ENCODE measurements around the gene CCDC8.

Gene CCDC8

DNA sequence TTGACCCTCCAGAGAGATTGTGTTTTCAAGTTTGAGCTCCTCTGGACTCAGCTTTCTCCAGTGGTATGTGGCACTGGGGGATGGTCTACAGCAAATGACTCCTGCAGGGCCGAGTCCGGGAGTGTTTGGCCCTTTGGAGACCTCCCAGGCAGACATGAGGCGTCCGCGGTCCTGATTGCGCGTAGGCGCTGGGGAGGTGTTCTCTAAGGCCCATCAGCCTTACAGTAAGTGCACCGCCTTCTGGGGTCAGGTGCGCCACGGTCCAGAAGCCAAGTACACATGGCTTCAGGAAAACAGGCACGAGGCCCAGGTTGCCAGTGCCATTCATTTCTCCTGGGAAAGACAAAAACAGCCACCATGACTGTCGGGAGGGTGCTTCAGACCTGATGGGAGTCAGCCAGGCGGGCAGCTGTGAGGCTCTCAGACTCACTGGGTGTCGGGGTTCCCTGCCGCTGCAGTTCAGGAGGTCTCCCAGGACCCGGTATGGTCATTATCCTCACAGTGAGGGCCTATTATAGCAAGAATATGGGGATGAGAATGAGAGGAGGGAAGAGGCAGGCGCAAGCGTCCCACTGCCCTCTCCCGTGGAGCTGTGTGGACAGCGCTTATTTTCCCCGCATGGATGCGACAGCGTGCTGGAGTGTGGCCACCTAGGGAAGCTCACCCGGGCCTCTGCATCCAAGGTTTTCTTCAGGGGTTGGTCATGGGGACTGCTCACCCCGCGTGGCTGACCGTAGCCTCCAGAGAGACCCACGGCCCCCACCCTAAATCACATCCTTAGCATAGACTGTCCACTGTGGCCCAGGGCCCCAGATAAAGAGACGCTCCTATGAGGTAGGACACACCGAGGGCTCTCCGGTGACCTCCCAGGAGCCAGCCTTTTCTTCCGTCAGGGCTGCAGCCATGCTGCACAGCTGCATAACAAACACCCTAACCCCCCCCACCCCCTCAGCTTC is 21.8 kb downstream of the CCDC8 start:
- Histone ChIP-seq H3K36me3 (ENCODE audit: control insufficient read depth in 1 of 2, insufficient read depth in 2 of 2, low read length in 2 of 2) (peaks cover 23 to 50% of the 10 kb centered on the region in 2 donors), H3K9ac (ENCODE audit: low read depth in 1 of 2, low read length in 2 of 2) (no peak overlapping the region), H3K4me1 (ENCODE audit: control insufficient read depth in 1 of 2, insufficient read depth in 2 of 2, low read length in 2 of 2) (peaks cover 0 to 3% of the 10 kb centered on the region in 2 donors), H3K27ac (ENCODE audit: low read depth, low read length) (no peak overlapping the region), H3K4me3 (ENCODE audit: low read depth in 1 of 2, low read length in 2 of 2) (no peak overlapping the region), H3K27me3 (ENCODE audit: control insufficient read depth in 1 of 2, insufficient read depth in 2 of 2, low read length in 2 of 2) (no peaks in the 10 kb centered on the region), H3K9me3 (ENCODE audit: control insufficient read depth in 1 of 2, low read length in 2 of 2) (no peaks in the 10 kb centered on the region)

DNA sequence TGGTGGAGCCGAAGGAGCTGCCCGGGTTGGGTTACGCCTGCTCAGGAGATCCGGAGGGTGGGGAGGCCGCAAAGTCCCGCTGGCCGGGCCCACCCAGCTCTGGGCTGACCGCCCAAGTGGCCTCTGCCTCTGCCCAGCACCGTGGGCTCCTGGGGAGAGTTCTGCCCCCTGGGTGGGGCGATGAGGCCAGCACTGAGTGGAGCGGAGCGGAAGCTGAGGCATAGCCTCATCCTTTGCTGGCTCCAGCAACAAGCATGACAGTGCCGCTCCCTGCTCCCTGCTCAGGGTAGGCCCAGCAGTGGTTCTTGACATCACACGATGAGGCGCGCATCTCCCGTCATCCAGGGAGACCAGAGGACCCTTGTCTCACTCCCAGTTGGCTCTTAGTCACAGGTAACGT is 22.5 kb downstream of the CCDC8 start:
- Histone ChIP-seq H3K4me1 (ENCODE audit: control insufficient read depth in 1 of 2, insufficient read depth in 2 of 2, low read length in 2 of 2) (peaks cover 0 to 3% of the 10 kb centered on the region in 2 donors), H3K4me3 (ENCODE audit: low read depth in 1 of 2, low read length in 2 of 2) (no peak overlapping the region), H3K27me3 (ENCODE audit: control insufficient read depth in 1 of 2, insufficient read depth in 2 of 2, low read length in 2 of 2) (no peaks in the 10 kb centered on the region), H3K9me3 (ENCODE audit: control insufficient read depth in 1 of 2, low read length in 2 of 2) (no peaks in the 10 kb centered on the region), H3K27ac (ENCODE audit: low read depth, low read length) (no peak overlapping the region), H3K9ac (ENCODE audit: low read depth in 1 of 2, low read length in 2 of 2) (no peak overlapping the region), H3K36me3 (ENCODE audit: control insufficient read depth in 1 of 2, insufficient read depth in 2 of 2, low read length in 2 of 2) (peaks cover 23 to 55% of the 10 kb centered on the region in 2 donors)

DNA sequence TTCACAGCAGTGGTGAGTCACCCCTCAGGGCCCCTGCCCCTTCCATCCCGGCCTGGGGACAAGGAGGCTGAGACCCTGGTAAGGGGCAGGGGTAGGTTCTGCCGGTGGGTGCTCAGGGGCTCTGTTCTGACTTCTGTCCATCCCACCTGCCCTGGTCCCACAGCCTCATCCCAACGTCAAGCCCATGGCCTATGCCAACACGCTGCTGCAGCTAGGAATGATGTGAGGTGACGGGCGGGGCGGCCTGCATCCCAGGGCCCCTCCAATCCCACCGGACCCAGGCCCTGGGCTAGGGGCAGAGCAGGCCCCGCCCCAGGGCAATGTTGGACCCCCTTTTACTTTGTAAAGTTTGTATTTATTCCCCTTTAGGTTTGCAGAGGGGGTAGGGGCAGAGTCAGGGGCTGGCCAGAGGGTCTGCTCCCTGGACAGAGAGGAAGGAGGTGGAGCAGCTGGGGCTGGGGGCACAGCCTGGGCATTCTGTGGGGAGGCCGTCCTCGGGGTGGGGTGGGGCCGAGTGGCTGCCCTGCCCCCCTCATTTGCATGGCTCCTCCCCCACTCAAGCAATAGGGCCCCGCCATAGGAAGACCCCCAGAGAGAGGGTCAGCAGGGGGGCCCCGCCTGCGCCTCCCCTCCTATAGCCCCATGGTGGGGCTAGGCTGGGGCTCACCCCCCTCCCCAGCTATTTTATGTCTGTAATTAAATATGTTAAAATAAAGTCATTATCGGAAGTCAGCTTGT is 23.1 kb downstream of the CCDC8 start:
- peaks cover 23 to 56% of the 10 kb centered on the region in 2 donors for H3K36me3 ChIP-seq (ENCODE audit: control insufficient read depth in 1 of 2, insufficient read depth in 2 of 2, low read length in 2 of 2)
- no peaks in the 10 kb centered on the region for H3K27me3 ChIP-seq (ENCODE audit: control insufficient read depth in 1 of 2, insufficient read depth in 2 of 2, low read length in 2 of 2)
- H3K4me1 ChIP-seq (ENCODE audit: control insufficient read depth in 1 of 2, insufficient read depth in 2 of 2, low read length in 2 of 2): peaks cover 0 to 3% of the 10 kb centered on the region in 2 donors
- no peak overlapping the region for H3K27ac ChIP-seq (ENCODE audit: low read depth, low read length)
- H3K9ac ChIP-seq (ENCODE audit: low read depth in 1 of 2, low read length in 2 of 2): no peak overlapping the region
- no peak overlapping the region for H3K4me3 ChIP-seq (ENCODE audit: low read depth in 1 of 2, low read length in 2 of 2)
- no peaks in the 10 kb centered on the region for H3K9me3 ChIP-seq (ENCODE audit: control insufficient read depth in 1 of 2, low read length in 2 of 2)

DNA sequence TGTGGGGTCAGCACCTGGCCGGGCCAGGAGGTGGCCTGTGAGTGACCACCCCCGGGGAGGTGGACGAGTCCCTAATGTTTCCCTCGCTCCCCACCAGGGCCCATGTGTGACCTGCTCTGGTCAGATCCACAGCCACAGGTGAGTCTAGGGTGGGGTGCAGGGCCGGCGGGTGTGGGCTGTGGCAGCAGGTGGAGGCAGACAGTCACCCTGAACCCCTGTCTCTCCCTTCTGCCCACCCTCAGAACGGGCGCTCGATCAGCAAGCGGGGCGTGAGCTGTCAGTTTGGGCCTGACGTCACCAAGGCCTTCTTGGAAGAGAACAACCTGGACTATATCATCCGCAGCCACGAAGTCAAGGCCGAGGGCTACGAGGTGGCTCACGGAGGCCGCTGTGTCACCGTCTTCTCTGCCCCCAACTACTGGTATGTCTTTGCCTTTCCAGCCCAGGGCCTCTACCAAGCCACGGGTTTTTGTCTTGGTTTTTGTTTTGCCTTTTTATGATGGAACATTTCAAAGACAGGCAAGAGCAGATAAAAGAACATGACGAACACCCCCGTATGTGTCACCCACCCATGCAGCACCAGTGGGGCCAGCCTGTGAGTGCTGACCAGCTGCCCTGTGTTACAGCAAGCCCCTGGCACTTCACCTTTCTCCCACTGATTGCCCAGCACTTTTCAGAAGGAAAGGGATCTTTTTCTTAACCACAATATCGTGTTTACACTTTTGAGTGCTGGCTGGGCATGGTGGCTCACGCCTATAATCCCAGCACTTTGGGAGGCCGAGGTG is 24.9 kb downstream of the CCDC8 start:
- H3K36me3 ChIP-seq (ENCODE audit: control insufficient read depth in 1 of 2, insufficient read depth in 2 of 2, low read length in 2 of 2): peaks cover 36 to 70% of the 10 kb centered on the region in 2 donors

DNA sequence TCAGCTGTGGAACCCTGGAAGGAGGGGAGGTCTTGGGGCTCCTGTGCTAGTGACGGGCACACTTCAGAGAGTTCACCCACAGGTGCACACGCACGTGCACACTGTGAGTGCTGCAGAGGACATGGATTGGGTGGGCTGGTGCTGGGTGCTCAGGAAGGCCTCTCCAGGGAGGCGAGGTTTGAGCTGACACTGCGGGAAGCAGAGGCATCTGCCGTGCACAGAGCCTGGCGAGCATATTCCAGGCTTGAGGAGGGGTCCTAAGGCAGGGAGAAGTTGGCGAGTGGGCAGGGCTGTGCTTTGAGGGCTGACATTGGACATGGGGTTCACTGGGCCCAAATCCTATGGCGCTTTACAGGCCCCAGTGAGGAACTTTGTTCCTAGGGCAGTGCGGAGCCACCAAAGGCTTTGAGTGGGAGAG is 25.6 kb downstream of the CCDC8 start:
- Histone ChIP-seq H3K9me3 (ENCODE audit: control insufficient read depth in 1 of 2, low read length in 2 of 2) (no peaks in the 10 kb centered on the region), H3K36me3 (ENCODE audit: control insufficient read depth in 1 of 2, insufficient read depth in 2 of 2, low read length in 2 of 2) (peaks cover 39 to 76% of the 10 kb centered on the region in 2 donors)

More for the DNA sequence above, 24.9 kb downstream of the CCDC8 start:
- no peaks in the 10 kb centered on the region for H3K9me3 ChIP-seq (ENCODE audit: control insufficient read depth in 1 of 2, low read length in 2 of 2)
- H3K4me1 ChIP-seq (ENCODE audit: control insufficient read depth in 1 of 2, insufficient read depth in 2 of 2, low read length in 2 of 2): peaks cover 0 to 3% of the 10 kb centered on the region in 2 donors
- H3K4me3 ChIP-seq (ENCODE audit: low read depth in 1 of 2, low read length in 2 of 2): no peak overlapping the region
- no peak overlapping the region for H3K27ac ChIP-seq (ENCODE audit: low read depth, low read length)
- H3K9ac ChIP-seq (ENCODE audit: low read depth in 1 of 2, low read length in 2 of 2): no peak overlapping the region
- no peaks in the 10 kb centered on the region for H3K27me3 ChIP-seq (ENCODE audit: control insufficient read depth in 1 of 2, insufficient read depth in 2 of 2, low read length in 2 of 2)

DNA sequence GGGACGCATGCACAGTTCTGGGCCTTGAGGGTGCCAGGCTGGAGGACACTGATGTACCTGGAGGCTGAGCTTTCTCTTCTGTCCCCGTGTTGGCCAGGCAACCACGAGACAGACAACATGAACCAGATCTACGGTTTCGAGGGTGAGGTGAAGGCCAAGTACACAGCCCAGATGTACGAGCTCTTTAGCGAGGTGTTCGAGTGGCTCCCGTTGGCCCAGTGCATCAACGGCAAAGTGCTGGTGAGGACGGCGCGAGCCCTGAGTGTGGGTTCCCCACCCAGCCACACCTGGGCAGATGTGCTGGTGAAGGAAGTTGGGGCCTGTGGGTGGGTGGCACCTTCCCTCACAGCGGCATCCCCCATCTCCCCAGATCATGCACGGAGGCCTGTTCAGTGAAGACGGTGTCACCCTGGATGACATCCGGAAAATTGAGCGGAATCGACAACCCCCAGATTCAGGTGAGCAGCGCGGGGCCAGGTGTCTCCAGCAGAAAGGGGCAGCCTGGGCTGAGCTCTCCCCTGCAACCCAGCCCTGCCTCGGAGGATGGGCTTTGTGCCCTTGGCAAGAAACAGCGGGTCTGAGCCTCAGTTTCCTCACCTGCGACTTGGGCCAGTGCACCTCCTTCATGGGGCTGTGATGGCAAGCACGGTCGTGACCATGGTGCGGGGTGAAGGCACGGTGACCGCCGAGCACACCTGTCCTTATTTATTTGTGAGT is 26.2 kb downstream of the CCDC8 start:
- no peak overlapping the region for H3K27ac ChIP-seq (ENCODE audit: low read depth, low read length)
- peaks cover 0 to under 1% of the 10 kb centered on the region in 2 donors for H3K4me1 ChIP-seq (ENCODE audit: control insufficient read depth in 1 of 2, insufficient read depth in 2 of 2, low read length in 2 of 2)
- no peaks in the 10 kb centered on the region for H3K9me3 ChIP-seq (ENCODE audit: control insufficient read depth in 1 of 2, low read length in 2 of 2)
- H3K36me3 ChIP-seq (ENCODE audit: control insufficient read depth in 1 of 2, insufficient read depth in 2 of 2, low read length in 2 of 2): peaks cover 42 to 81% of the 10 kb centered on the region in 2 donors
- no peak overlapping the region for H3K9ac ChIP-seq (ENCODE audit: low read depth in 1 of 2, low read length in 2 of 2)
- no peaks in the 10 kb centered on the region for H3K27me3 ChIP-seq (ENCODE audit: control insufficient read depth in 1 of 2, insufficient read depth in 2 of 2, low read length in 2 of 2)
- no peak overlapping the region for H3K4me3 ChIP-seq (ENCODE audit: low read depth in 1 of 2, low read length in 2 of 2)

More for the DNA sequence above, 25.6 kb downstream of the CCDC8 start:
- Histone ChIP-seq H3K4me3 (ENCODE audit: low read depth in 1 of 2, low read length in 2 of 2) (no peak overlapping the region), H3K9ac (ENCODE audit: low read depth in 1 of 2, low read length in 2 of 2) (no peak overlapping the region), H3K27me3 (ENCODE audit: control insufficient read depth in 1 of 2, insufficient read depth in 2 of 2, low read length in 2 of 2) (no peaks in the 10 kb centered on the region), H3K4me1 (ENCODE audit: control insufficient read depth in 1 of 2, insufficient read depth in 2 of 2, low read length in 2 of 2) (peaks cover 0 to 3% of the 10 kb centered on the region in 2 donors), H3K27ac (ENCODE audit: low read depth, low read length) (no peak overlapping the region)

DNA sequence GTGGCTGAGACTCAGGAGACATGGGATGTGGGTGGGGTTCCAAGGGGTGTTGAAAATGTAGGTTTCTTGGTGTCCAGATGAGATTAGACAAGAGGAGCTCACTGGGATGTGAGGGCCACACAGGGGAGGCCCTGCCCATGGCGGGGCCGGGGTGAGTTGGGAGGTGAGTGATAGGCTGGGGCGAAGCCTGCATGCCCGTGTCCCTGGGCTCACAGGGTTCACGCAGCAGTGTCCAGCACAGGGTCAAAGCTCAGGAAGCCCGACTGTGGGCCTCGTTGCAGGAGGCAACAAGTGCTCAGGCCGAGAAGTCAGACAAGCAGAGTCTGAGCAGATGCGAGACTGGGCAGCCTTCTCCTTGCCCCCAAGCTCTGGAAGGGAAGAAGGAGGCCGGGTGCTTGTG is 27.2 kb downstream of the CCDC8 start:
- H3K9ac ChIP-seq (ENCODE audit: low read depth in 1 of 2, low read length in 2 of 2): no peak overlapping the region
- no peaks in the 10 kb centered on the region for H3K9me3 ChIP-seq (ENCODE audit: control insufficient read depth in 1 of 2, low read length in 2 of 2)
- H3K4me3 ChIP-seq (ENCODE audit: low read depth in 1 of 2, low read length in 2 of 2): no peak overlapping the region
- no peaks in the 10 kb centered on the region for H3K4me1 ChIP-seq (ENCODE audit: control insufficient read depth in 1 of 2, insufficient read depth in 2 of 2, low read length in 2 of 2)
- no peak overlapping the region for H3K27ac ChIP-seq (ENCODE audit: low read depth, low read length)
- no peaks in the 10 kb centered on the region for H3K27me3 ChIP-seq (ENCODE audit: control insufficient read depth in 1 of 2, insufficient read depth in 2 of 2, low read length in 2 of 2)
- H3K36me3 ChIP-seq (ENCODE audit: control insufficient read depth in 1 of 2, insufficient read depth in 2 of 2, low read length in 2 of 2): peaks cover 42 to 81% of the 10 kb centered on the region in 2 donors

DNA sequence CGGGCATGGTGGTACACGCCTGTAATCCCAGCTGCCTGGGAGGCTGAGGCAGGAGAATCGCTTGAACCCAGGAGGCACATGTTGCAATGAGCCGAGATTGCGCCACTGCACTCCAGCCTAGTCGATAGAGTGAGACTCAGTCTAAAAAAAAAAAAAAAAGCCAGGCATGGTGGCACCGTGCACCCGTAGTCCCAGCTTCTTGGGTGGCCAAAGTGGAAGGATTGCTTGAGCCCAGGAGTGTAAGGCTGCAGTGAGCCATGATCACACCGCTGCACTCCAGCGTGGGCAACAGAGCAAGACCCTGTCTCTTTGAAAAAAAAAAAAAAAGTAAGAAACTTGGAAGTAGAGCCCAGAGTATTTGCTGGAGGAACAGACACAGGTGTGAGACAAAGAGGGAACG is 27.7 kb downstream of the CCDC8 start:
- Histone ChIP-seq H3K36me3 (ENCODE audit: control insufficient read depth in 1 of 2, insufficient read depth in 2 of 2, low read length in 2 of 2) (peaks cover 43 to 79% of the 10 kb centered on the region in 2 donors), H3K27me3 (ENCODE audit: control insufficient read depth in 1 of 2, insufficient read depth in 2 of 2, low read length in 2 of 2) (no peaks in the 10 kb centered on the region), H3K4me3 (ENCODE audit: low read depth in 1 of 2, low read length in 2 of 2) (no peak overlapping the region), H3K27ac (ENCODE audit: low read depth, low read length) (no peak overlapping the region), H3K9me3 (ENCODE audit: control insufficient read depth in 1 of 2, low read length in 2 of 2) (no peaks in the 10 kb centered on the region), H3K9ac (ENCODE audit: low read depth in 1 of 2, low read length in 2 of 2) (no peak overlapping the region), H3K4me1 (ENCODE audit: control insufficient read depth in 1 of 2, insufficient read depth in 2 of 2, low read length in 2 of 2) (no peaks in the 10 kb centered on the region)

DNA sequence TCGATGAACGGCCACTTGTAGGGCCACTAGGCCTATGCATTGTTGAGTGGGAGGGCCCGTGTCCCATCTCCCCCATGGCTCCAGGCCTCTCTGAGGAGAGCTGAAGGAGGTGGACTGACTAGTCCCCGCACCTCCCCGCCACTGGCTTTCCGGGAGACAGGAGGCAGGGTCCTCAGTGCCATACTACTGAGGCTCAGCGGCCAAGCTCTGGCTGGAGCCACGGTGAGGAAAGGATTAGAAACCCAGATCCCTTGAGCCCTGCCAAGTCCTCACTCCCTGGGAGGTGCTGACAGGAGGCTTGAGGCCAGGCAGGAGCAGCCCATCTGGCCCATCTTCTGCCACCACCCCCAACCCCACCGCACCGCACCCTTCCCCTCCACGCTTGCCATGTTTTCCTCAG is 29.0 kb downstream of the CCDC8 start:
- Histone ChIP-seq H3K27me3 (ENCODE audit: control insufficient read depth in 1 of 2, insufficient read depth in 2 of 2, low read length in 2 of 2) (no peaks in the 10 kb centered on the region), H3K4me3 (ENCODE audit: low read depth in 1 of 2, low read length in 2 of 2) (no peak overlapping the region), H3K36me3 (ENCODE audit: control insufficient read depth in 1 of 2, insufficient read depth in 2 of 2, low read length in 2 of 2) (peaks cover 47 to 79% of the 10 kb centered on the region in 2 donors), H3K9ac (ENCODE audit: low read depth in 1 of 2, low read length in 2 of 2) (no peak overlapping the region), H3K4me1 (ENCODE audit: control insufficient read depth in 1 of 2, insufficient read depth in 2 of 2, low read length in 2 of 2) (no peaks in the 10 kb centered on the region), H3K27ac (ENCODE audit: low read depth, low read length) (no peak overlapping the region), H3K9me3 (ENCODE audit: control insufficient read depth in 1 of 2, low read length in 2 of 2) (no peaks in the 10 kb centered on the region)
